Hematopoietic multipotent progenitor cell treated with erythropoietin and hydrocortisone succinate and interleukin-3 and kit ligand, for 8 days (in vitro differentiated cells): ENCODE data around the gene GDF15.

Experiments used
- DNase-seq: peaks from one replicate; pipeline ENCODE4 v3.0.0-alpha.2; 2015

The GDF15 gene

GRCh38 chr19:18420930-18421329 lies 35.0 kb downstream of the GDF15 start:
- DNase-seq, result no peak

- no peak for DNase-seq
These were observed 35.5 kb downstream of the GDF15 start for GRCh38 chr19:18421371-18421959.

GRCh38 chr19:18422530-18423191 lies 36.7 kb downstream of the GDF15 start:
- DNase-seq, result no peak

- DNase-seq, result no peak
These were observed 37.5 kb downstream of the GDF15 start for GRCh38 chr19:18423258-18424020.

GRCh38 chr19:18424122-18424889 lies 38.3 kb downstream of the GDF15 start:
- DNase-seq, result no peak

- DNase-seq, result no peak
These were observed 39.0 kb downstream of the GDF15 start for GRCh38 chr19:18424890-18425514.

GRCh38 chr19:18425515-18426415 lies 39.8 kb downstream of the GDF15 start:
- no peak for DNase-seq

GRCh38 chr19:18426416-18426767 lies 40.4 kb downstream of the GDF15 start:
- DNase-seq, result no peak

- DNase-seq, result no peak
These were observed 41.3 kb downstream of the GDF15 start for GRCh38 chr19:18427080-18427742.

- DNase-seq, result no peak
These were observed 41.8 kb downstream of the GDF15 start for GRCh38 chr19:18427743-18428113.

- DNase-seq, result no peak
These were observed 42.3 kb downstream of the GDF15 start for GRCh38 chr19:18428173-18428786.

GRCh38 chr19:18428787-18429674 lies 43.1 kb downstream of the GDF15 start:
- DNase-seq, result peak; percentile 83

- no peak for DNase-seq
These were observed 43.9 kb downstream of the GDF15 start for GRCh38 chr19:18429717-18430416.

- no peak for DNase-seq
These were observed 44.6 kb downstream of the GDF15 start for GRCh38 chr19:18430417-18431144.

GRCh38 chr19:18431351-18432197 lies 45.6 kb downstream of the GDF15 start:
- DNase-seq, result no peak

GRCh38 chr19:18432275-18433014 lies 46.5 kb downstream of the GDF15 start:
- DNase-seq, result no peak
